Glomerular visceral epithelial cell (primary cell): ENCODE data around the gene HOXB3.

Experiments
- DNase-seq: peaks from one replicate; pipeline ENCODE4 v3.0.0-alpha.2; 2016; ENCODE audit errors: extremely low spot score

The HOXB3 gene

GRCh38 chr17:48500435-48501426, 89.3 kb downstream of the HOXB3 start:
- DNase-seq: no peak

- DNase-seq: no peak
Measured at GRCh38 chr17:48499735-48500434, 90.2 kb downstream of the HOXB3 start.

- no peak for DNase-seq
Measured at GRCh38 chr17:48499248-48499647, 90.8 kb downstream of the HOXB3 start.
